NCI-H187 (cell line): ENCODE measurements around the gene GTF3C2.
"Not testable (repeated sequence)": the region's sequence is repeated elsewhere in the genome, so short reads cannot be mapped to it uniquely, and the experiment has no call there.

Experiments
- DNase-seq, 2 experiments: peaks; one replicate each; lab custom pipeline; 2025; lab: John Stamatoyannopoulos, UW

GTF3C2 gene

DNA sequence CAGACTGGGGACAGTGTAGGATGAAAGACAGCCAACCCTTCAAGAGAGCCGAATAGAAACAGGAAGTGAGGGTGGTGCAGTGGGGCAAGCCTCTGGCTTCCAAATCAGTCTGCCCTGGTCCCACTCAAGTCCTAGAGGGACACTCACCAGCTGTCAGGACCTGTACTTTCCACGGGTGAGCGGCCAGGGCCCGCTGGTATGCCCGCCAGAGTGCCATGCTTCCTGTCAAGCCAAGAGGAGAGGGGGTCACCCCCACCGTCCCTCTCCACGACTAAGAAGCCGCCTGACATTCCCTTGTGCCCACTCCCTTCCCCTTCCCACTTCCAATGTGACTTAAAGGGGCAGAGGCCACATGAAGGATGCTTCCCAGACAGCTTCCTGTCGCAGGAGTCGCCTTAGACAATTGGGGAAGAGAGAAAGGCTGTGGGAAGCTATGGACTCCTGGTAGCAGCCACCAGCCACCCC lies 34.2 kb downstream of the GTF3C2 start:
- no peak for DNase-seq

GRCh38 chr2:27320958-27321543 lies 35.5 kb downstream of the GTF3C2 start:
- no peak for DNase-seq

- DNase-seq, result not testable (repeated sequence)
Observed at GRCh38 chr2:27319839-27320238, 36.7 kb downstream of the GTF3C2 start.

GRCh38 chr2:27316655-27317412 lies 39.7 kb downstream of the GTF3C2 start:
- no peak for DNase-seq

- DNase-seq, result no peak
Observed at GRCh38 chr2:27315122-27315521, 41.4 kb downstream of the GTF3C2 start.

DNA sequence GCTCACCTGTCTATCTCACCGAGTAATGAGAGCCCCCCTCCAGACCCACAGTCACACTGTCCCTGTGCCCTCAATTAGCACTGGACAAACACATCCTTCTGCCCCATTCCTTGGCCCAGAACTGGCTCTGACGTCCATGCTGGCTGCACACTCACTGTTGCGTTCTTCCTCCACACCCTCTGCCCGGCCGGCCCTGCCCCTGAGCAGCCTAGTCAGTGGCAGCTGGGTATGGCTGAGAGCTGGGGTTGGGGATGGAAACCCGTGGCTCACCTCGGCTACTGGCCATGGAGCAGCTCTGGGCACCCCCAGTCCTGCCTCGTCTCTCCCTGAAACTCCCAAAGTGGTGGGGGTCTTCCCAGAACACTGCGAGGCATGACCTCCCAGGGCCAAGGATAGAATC lies 41.9 kb downstream of the GTF3C2 start:
- DNase-seq, result no peak

DNA sequence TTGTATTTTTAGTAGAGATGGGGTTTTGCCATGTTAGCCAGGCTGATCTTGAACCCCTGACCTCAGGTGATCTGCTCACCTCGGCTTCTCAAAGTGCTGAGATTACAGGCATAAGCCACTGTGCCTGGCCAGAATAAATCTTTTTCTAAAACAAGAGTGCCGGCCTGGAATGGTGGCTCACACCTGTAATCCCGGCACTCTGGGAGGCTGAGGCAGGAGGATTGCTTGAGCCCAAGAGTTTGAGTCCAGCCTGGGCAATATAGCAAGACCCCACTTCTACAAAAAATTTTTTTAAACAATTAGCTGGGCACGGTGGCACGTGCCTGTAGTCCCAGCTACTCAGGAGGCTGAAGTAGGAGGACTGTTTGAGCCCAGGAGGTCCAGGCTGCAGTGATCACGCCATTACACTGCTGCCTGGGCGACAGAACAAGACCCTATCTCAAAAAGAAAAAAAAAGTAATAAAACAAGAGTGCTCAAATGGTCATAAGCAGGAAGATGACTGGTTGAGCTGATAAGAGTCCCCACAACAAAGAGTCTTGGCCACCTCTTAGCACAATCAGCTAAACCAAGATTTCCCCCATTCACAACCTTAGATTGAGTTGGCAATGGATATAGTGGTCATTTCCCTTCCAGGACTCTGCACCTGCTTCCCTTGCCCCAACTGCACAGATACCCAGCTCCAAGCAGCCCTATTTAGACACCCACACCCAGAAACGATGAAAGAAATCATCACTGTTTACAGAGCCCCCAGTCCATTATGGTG lies 42.5 kb downstream of the GTF3C2 start:
- no peak for DNase-seq

- no peak for DNase-seq
Observed at GRCh38 chr2:27312152-27312551, 44.4 kb downstream of the GTF3C2 start.

GRCh38 chr2:27309651-27310050 lies 46.9 kb downstream of the GTF3C2 start:
- no peak for DNase-seq

GRCh38 chr2:27308359-27308881 lies 48.1 kb downstream of the GTF3C2 start, which contains the start of gene UCN:
TSS of gene UCN (minus strand) at chr2:27308445. CDS start at chr2:27307895, 550 bp downstream.
- DNase-seq, result no peak

GRCh38 chr2:27307545-27308358 lies 48.8 kb downstream of the GTF3C2 start:
- DNase-seq, result no peak

DNA sequence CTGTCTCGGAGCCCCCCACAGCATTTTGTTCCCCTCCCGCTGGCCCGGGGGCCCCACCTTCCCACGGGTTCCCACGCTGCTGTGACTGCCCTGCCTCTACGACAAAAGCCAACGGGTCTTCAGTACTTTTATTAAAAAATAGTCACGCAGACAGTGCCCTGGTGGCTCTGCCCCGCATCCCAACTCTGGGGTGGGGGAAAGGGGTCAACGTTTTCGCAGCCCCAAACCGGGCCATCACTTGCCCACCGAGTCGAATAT lies 49.3 kb downstream of the GTF3C2 start:
- no peak for DNase-seq

- DNase-seq, result no peak
Observed at GRCh38 chr2:27306573-27307286, 49.8 kb downstream of the GTF3C2 start.

GRCh38 chr2:27306136-27306535 lies 50.4 kb downstream of the GTF3C2 start:
- DNase-seq, result no peak

DNA sequence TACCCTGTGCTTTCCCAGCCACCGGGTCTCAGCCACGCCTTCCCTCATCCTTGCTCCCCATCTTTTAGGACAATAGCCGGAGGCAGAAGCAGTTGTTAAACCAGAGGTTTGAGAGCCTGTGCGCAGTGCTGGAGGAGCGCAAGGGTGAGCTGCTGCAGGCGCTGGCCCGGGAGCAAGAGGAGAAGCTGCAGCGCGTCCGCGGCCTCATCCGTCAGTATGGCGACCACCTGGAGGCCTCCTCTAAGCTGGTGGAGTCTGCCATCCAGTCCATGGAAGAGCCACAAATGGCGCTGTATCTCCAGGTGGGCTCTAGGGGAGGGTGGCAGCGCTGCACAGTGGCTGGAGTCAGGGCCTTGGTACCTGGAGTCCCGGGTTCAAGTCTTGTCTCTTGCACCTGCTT lies 51.0 kb downstream of the GTF3C2 start:
- no peak for DNase-seq

- no peak for DNase-seq
Observed at GRCh38 chr2:27304488-27305240, 51.9 kb downstream of the GTF3C2 start.

- peak in 1 of 2 experiments; percentile 37 for DNase-seq
Observed at GRCh38 chr2:27303093-27304025, 53.2 kb downstream of the GTF3C2 start.

GRCh38 chr2:27300606-27301005 lies 56.0 kb downstream of the GTF3C2 start:
- not testable (repeated sequence) for DNase-seq

DNA sequence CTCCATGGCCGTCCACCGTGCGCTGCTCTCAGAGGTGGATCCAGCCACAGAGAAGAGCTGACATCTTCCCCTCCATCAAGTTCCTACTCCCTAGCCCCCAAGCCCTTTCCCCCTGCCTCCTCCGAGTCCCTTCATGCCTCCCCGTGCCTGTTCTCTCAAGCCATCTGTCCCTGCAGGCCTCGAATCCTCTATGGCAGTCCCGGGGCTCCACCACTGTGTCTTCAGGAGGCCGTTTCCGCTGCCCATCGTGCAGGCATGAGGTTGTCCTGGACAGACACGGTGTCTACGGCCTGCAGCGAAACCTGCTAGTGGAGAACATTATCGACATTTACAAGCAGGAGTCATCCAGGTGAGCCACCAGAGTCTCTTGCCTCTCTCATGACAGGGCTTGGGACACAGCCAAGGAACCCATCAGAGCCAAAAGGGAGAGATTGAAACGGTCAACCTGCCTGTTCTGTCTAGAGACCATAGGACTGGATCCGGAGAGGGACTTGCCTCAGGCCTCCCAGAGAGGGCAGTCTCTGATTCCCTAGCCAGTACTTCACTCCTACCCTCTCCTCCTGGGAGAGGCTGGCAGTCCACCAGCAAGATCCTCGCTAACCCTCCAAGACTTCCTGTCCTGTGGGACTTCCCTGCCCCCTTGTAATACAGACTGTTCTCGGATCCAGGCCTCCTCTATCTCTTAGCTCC lies 58.0 kb downstream of the GTF3C2 start:
- DNase-seq, result no peak
